Astrocyte (in vitro differentiated cells and primary cell): Measurements from ENCODE around the gene ILRUN. TPM values are rescaled to one million over a fixed set of nuclear protein-coding genes. Genes with fewer than 3 reads are reported as not detected.

ENCODE experiments used
- DNase-seq: peaks from one replicate; pipeline ENCODE4 v3.0.0-alpha.2; 2010; ENCODE audit warnings: low read depth
- FAIRE-seq: peaks from 2 replicates; lab custom pipeline; 2011; peaks lifted over from hg19 to GRCh38; lab: Jason Lieb, UNC
- H2AFZ ChIP-seq: 2 replicates; pipeline ENCODE4 v1.6.0; 2012; ENCODE audit warnings: low read depth, low read length, inconsistent platforms
- H3K27ac ChIP-seq: 2 replicates; pipeline ENCODE4 v1.5.1; 2011; ENCODE audit warnings: low read depth, low read length, inconsistent platforms
- H3K27me3 ChIP-seq: 2 replicates; pipeline ENCODE4 v1.6.0; 2011; ENCODE audit warnings: low read length, inconsistent platforms; ENCODE audit not compliant: insufficient read depth
- H3K36me3 ChIP-seq: 2 replicates; pipeline ENCODE4 v1.5.1; 2011; ENCODE audit warnings: low read length, inconsistent platforms; ENCODE audit not compliant: insufficient read depth
- H3K4me1 ChIP-seq: 2 replicates; pipeline ENCODE4 v1.5.1; 2011; ENCODE audit warnings: low read length, inconsistent platforms; ENCODE audit not compliant: insufficient read depth
- H3K4me2 ChIP-seq: 2 replicates; pipeline ENCODE4 v1.6.0; 2012; ENCODE audit warnings: low read length, inconsistent platforms
- H3K4me3 ChIP-seq: 2 replicates; pipeline ENCODE4 v1.5.1; 2011; ENCODE audit warnings: low read depth, mild to moderate bottlenecking, low read length, inconsistent platforms; ENCODE audit not compliant: insufficient read depth
- H3K79me2 ChIP-seq: 2 replicates; pipeline ENCODE4 v1.6.0; 2012; ENCODE audit warnings: mild to moderate bottlenecking, low read length, inconsistent platforms; ENCODE audit not compliant: insufficient read depth
- H3K9ac ChIP-seq: 2 replicates; pipeline ENCODE4 v1.6.0; 2012; ENCODE audit warnings: mild to moderate bottlenecking, low read length, inconsistent platforms
- H3K9me3 ChIP-seq: 2 replicates; pipeline ENCODE4 v1.5.1; 2012; ENCODE audit warnings: low read depth, mild to moderate bottlenecking, low read length, inconsistent platforms; ENCODE audit not compliant: insufficient read depth
- H4K20me1 ChIP-seq: 2 replicates; pipeline ENCODE4 v1.6.0; 2012; ENCODE audit warnings: low read length, inconsistent platforms; ENCODE audit not compliant: insufficient read depth
- H3K27ac Mint-ChIP-seq: one replicate; pipeline ENCODE4 v1.8.0; 2021; ENCODE audit warnings: mild to moderate bottlenecking, mixed read lengths; ENCODE audit not compliant: unreplicated experiment
- H3K27me3 Mint-ChIP-seq: one replicate; pipeline ENCODE4 v1.8.0; 2021; ENCODE audit warnings: low read depth, mixed read lengths; ENCODE audit not compliant: unreplicated experiment
- H3K36me3 Mint-ChIP-seq: one replicate; pipeline ENCODE4 v1.8.0; 2021; ENCODE audit warnings: low read depth, mixed read lengths; ENCODE audit not compliant: unreplicated experiment
- H3K4me1 Mint-ChIP-seq: one replicate; pipeline ENCODE4 v1.8.0; 2021; ENCODE audit warnings: low read depth, mixed read lengths; ENCODE audit not compliant: unreplicated experiment
- H3K4me3 Mint-ChIP-seq: one replicate; pipeline ENCODE4 v1.8.0; 2021; ENCODE audit warnings: mild to moderate bottlenecking, moderate library complexity, mixed read lengths; ENCODE audit not compliant: unreplicated experiment
- H3K9me3 Mint-ChIP-seq: one replicate; pipeline ENCODE4 v1.8.0; 2021; ENCODE audit warnings: mild to moderate bottlenecking, mixed read lengths; ENCODE audit not compliant: unreplicated experiment
- CTCF ChIP-seq: IDR thresholded peaks from 2 replicates; pipeline ENCODE4 v1.5.1; 2011; ENCODE audit warnings: low read depth, mild to moderate bottlenecking, inconsistent platforms, low read length, moderate library complexity; ENCODE audit not compliant: insufficient read depth
- EZH2 ChIP-seq: IDR thresholded peaks from 2 replicates; pipeline ENCODE4 v1.6.1; 2012; ENCODE audit warnings: mild to moderate bottlenecking, low read length, inconsistent platforms; ENCODE audit not compliant: insufficient read depth
- total RNA-seq: library from RNA; stranded (reverse); gene quantifications from 2 replicates; pipeline ENCODE4 v1.2.1, GENCODE V29; 2021

The ILRUN gene
- total RNA-seq, 1 donor from 2014 or later: 63.3 TPM

- Histone ChIP-seq H3K27me3 (no peaks in the 10 kb centered on the region), H3K9ac (no peak overlapping the region), H3K79me2 (peaks cover 88% of the 10 kb centered on the region), H3K4me2 (no peak overlapping the region), H4K20me1 (peaks cover 59% of the 10 kb centered on the region), H2AFZ (no peak overlapping the region), H3K36me3 (no peaks in the 10 kb centered on the region), H3K4me1 (peaks cover 11% of the 10 kb centered on the region), H3K4me3 (no peak overlapping the region), H3K27ac (no peak overlapping the region), H3K9me3 (no peaks in the 10 kb centered on the region)
- Mint-ChIP-seq H3K4me1 (peaks cover 17% of the 10 kb centered on the region), H3K9me3 (no peaks in the 10 kb centered on the region), H3K27ac (no peak overlapping the region), H3K27me3 (no peaks in the 10 kb centered on the region), H3K36me3 (no peaks in the 10 kb centered on the region), H3K4me3 (no peak overlapping the region)
- TF ChIP-seq EZH2 (no peak), CTCF (no peak)
- FAIRE-seq: no peak
- no peak for DNase-seq
These were observed 4.3 kb downstream of the ILRUN start for GRCh38 chr6:34692280-34692679.

- Histone ChIP-seq H3K4me2 (no peak overlapping the region), H2AFZ (no peak overlapping the region), H3K79me2 (peaks cover 94% of the 10 kb centered on the region), H3K4me1 (no peaks in the 10 kb centered on the region), H3K9me3 (no peaks in the 10 kb centered on the region), H3K36me3 (no peaks in the 10 kb centered on the region), H3K9ac (no peak overlapping the region), H3K27ac (no peak overlapping the region), H3K4me3 (no peak overlapping the region), H4K20me1 (peaks cover 53% of the 10 kb centered on the region), H3K27me3 (no peaks in the 10 kb centered on the region)
- Mint-ChIP-seq H3K4me1 (peaks cover 11% of the 10 kb centered on the region), H3K36me3 (peaks cover 5% of the 10 kb centered on the region), H3K27me3 (no peaks in the 10 kb centered on the region), H3K27ac (no peak overlapping the region), H3K9me3 (no peaks in the 10 kb centered on the region), H3K4me3 (no peak overlapping the region)
- no peak for TF ChIP-seq EZH2
- TF ChIP-seq CTCF: no peak
- DNase-seq (no peak), FAIRE-seq (no peak)
These were observed 6.8 kb downstream of the ILRUN start for GRCh38 chr6:34689742-34690141.

- Histone ChIP-seq H3K4me1 (no peaks in the 10 kb centered on the region), H3K27ac (no peak overlapping the region), H3K9me3 (no peaks in the 10 kb centered on the region), H3K27me3 (no peaks in the 10 kb centered on the region), H3K4me2 (no peak overlapping the region), H2AFZ (no peak overlapping the region), H3K9ac (no peak overlapping the region), H3K4me3 (no peak overlapping the region), H3K36me3 (no peaks in the 10 kb centered on the region), H3K79me2 (peaks cover 94% of the 10 kb centered on the region), H4K20me1 (peaks cover 53% of the 10 kb centered on the region)
- TF ChIP-seq CTCF: no peak
- no peak for TF ChIP-seq EZH2
- FAIRE-seq (no peak), DNase-seq (no peak)
- Mint-ChIP-seq H3K4me1 (peaks cover 9% of the 10 kb centered on the region), H3K4me3 (no peak overlapping the region), H3K27ac (no peak overlapping the region), H3K36me3 (peaks cover 5% of the 10 kb centered on the region), H3K27me3 (no peaks in the 10 kb centered on the region), H3K9me3 (no peaks in the 10 kb centered on the region)
These were observed 7.6 kb downstream of the ILRUN start for GRCh38 chr6:34688956-34689355.
